Measurements from ENCODE around the gene MAGEC1. TPM values are rescaled to one million over a fixed set of nuclear protein-coding genes. Genes with fewer than 3 reads are reported as not detected.

MAGEC1 gene
- total RNA-seq, 1 experiment from 2014 or later = not detected

DNA sequence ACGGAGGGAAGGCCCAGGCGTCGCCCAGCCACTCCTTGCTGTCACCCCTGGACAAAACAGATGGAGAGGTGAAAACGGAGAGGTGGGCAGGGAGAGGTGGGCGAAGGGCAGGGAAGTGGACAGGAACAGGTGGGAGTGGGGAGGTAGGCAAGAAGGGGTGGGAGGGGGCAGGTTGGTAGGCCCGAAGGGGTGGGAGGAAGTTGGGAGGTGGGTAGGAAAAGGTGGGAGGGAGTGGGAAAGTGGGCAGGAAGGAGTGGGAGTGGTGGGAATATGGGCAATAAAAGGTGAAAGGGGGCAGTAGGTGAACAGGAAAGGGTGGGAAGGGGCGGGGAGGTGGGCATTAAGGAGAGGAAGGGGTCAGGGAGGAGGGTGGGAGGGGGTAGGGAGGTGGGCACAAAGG is 9.0 kb upstream of the MAGEC1 start:
- Histone ChIP-seq H3K14ac (ENCODE audit: insufficient read depth, low read length) (no peak overlapping the region), H2BK120ac (ENCODE audit: low read depth, low read length, poor library complexity, severe bottlenecking) (no peak overlapping the region), H3K4ac (ENCODE audit: low read depth, low read length) (no peak overlapping the region), H3K18ac (ENCODE audit: insufficient read length, low read depth, low read length) (no peak overlapping the region), H2BK12ac (ENCODE audit: insufficient read length, low read depth, low read length) (no peak overlapping the region), H3K27ac (ENCODE audit: insufficient read length, low read depth, low read length) (no peak overlapping the region), H3K9ac (ENCODE audit: extremely low read depth, insufficient read length, low read length) (no peak overlapping the region), H2BK15ac (ENCODE audit: low read depth, low read length) (no peak overlapping the region), H3K79me1 (ENCODE audit: insufficient read depth, low read depth, low read length, poor library complexity, severe bottlenecking) (no peaks in the 10 kb centered on the region), H3K4me1 (ENCODE audit: insufficient read depth, low read length) (no peaks in the 10 kb centered on the region), H3K27me3 (ENCODE audit: insufficient read depth, low read length) (no peaks in the 10 kb centered on the region), H3K4me2 (ENCODE audit: insufficient read depth, insufficient read length, low read length) (no peak overlapping the region), H4K5ac (ENCODE audit: insufficient read length, low read depth, low read length) (no peak overlapping the region), H3K9me3 (ENCODE audit: control insufficient read depth, low read depth, low read length) (peaks cover 6% of the 10 kb centered on the region), H3T11ph (ENCODE audit: low read length) (no peak overlapping the region), H4K8ac (replicated peaks; ENCODE audit: insufficient read length, low read depth, low read length) (no peak overlapping the region), H3K23ac (ENCODE audit: insufficient read length, low read depth, low read length) (no peak overlapping the region), H3K56ac (ENCODE audit: insufficient read length, low read depth, low read length) (no peak overlapping the region), H2BK20ac (ENCODE audit: low read depth, low read length, poor library complexity, severe bottlenecking) (no peak overlapping the region), H2BK5ac (ENCODE audit: insufficient read length, low read length) (no peak overlapping the region), H4K91ac (ENCODE audit: insufficient read length, low read depth, low read length) (no peak overlapping the region), H4K20me1 (ENCODE audit: control insufficient read depth, insufficient read depth, insufficient read length) (no peaks in the 10 kb centered on the region), H2AFZ (ENCODE audit: low read length) (no peak overlapping the region), H2AK5ac (ENCODE audit: insufficient read length, low read length) (no peak overlapping the region), H3K79me2 (ENCODE audit: insufficient read depth, low read length) (no peaks in the 10 kb centered on the region), H3K23me2 (ENCODE audit: insufficient read length, low read depth, low read length, poor library complexity, severe bottlenecking) (no peaks in the 10 kb centered on the region)
- no peaks in the 10 kb centered on the region; the same call in 1 of the 2 replicates for H3K27me3 Mint-ChIP-seq (ENCODE audit: low read depth)
- H3K36me3 Mint-ChIP-seq (ENCODE audit: insufficient read depth in 1 of 3, low read depth in 3 of 3) = peaks cover 0 to 9% (median 3%) of the 10 kb centered on the region in 3 experiments; a peak in 4 of 7 replicates
- WGBS (ENCODE audit: extremely low coverage, insufficient read length, low lambda C conversion rate) = no CpG with 5 or more reads among the region's 7 CpGs
- TF ChIP-seq, protein P1, sequence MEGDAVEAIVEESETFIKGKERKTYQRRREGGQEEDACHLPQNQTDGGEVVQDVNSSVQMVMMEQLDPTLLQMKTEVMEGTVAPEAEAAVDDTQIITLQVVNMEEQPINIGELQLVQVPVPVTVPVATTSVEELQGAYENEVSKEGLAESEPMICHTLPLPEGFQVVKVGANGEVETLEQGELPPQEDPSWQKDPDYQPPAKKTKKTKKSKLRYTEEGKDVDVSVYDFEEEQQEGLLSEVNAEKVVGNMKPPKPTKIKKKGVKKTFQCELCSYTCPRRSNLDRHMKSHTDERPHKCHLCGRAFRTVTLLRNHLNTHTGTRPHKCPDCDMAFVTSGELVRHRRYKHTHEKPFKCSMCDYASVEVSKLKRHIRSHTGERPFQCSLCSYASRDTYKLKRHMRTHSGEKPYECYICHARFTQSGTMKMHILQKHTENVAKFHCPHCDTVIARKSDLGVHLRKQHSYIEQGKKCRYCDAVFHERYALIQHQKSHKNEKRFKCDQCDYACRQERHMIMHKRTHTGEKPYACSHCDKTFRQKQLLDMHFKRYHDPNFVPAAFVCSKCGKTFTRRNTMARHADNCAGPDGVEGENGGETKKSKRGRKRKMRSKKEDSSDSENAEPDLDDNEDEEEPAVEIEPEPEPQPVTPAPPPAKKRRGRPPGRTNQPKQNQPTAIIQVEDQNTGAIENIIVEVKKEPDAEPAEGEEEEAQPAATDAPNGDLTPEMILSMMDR (conservative IDR thresholded peaks at IDR 0.05) = no peak
- no peaks in the 10 kb centered on the region for H3K4me1 Mint-ChIP-seq
- peaks cover 53 to 68% of the 10 kb centered on the region in 2 experiments for H3K9me3 Mint-ChIP-seq
- DNase-seq = no peak
- H3K4me3 Mint-ChIP-seq = no peak overlapping the region
- no peak overlapping the region for H3K27ac Mint-ChIP-seq

Data from H9 (cell line).